ENCODE results near the gene GNLY. TPM values are rescaled to one million over a fixed set of nuclear protein-coding genes. Genes with fewer than 3 reads are reported as not detected.

GNLY gene
- total and polyA plus RNA-seq, 2 donors (not counting 3 experiments of a cell fraction or from before 2014, with no cell fraction given), result not detected

- CTCF ChIA-PET, result interaction anchor here (1.1 to 5.2 kb wide), 9 partner anchors 8 to 99 kb away, joined by 3 to 27 read pairs (median 6); no protein-coding TSS in a partner anchor
- DNase-seq (ENCODE audit: low read depth, low spot score), result no peak
- FAIRE-seq, result peak; percentile 24
- peaks cover 33% of the 10 kb centered on the region for H3K4me1 ChIP-seq (ENCODE audit: control insufficient read depth, extremely low read depth, insufficient read depth, low read length)
- H3K36me3 ChIP-seq (ENCODE audit: control insufficient read depth in 2 of 2, extremely low read depth in 1 of 2, insufficient read depth in 2 of 2, low read length in 2 of 2), result no peaks in the 10 kb centered on the region
- peak overlapping the region; percentile 100 for H3K27ac ChIP-seq (ENCODE audit: insufficient read depth, low read depth, low read length)
- POLR2A ChIA-PET, result no interaction called here
- H3K79me2 ChIP-seq (ENCODE audit: control insufficient read depth, insufficient read depth, low read length), result no peaks in the 10 kb centered on the region
- H3K9me1 ChIP-seq (replicated peaks; ENCODE audit: control insufficient read depth, extremely low read depth, insufficient read depth, low read length), result no peaks in the 10 kb centered on the region
- no peaks in the 10 kb centered on the region for H4K20me1 ChIP-seq (replicated peaks; ENCODE audit: control insufficient read depth, extremely low read depth, insufficient read depth, low read length)
- intact Hi-C loops (cut with micrococcal nuclease), result no loop called here
- H3K4me3 ChIP-seq (replicated peaks in 1 of 3; ENCODE audit: insufficient read depth in 1 of 3, low read depth in 1 of 3, low read length in 3 of 3), result no peak overlapping the region
- no peak for TF ChIP-seq POLR2AphosphoS5 (IDR thresholded peaks at IDR 0.05; ENCODE audit: insufficient read depth, low read depth, low read length)
- TF ChIP-seq MAX (IDR thresholded peaks at IDR 0.05; ENCODE audit: insufficient read depth, insufficient read length), result no peak
- no peak for TF ChIP-seq POLR2A (IDR thresholded peaks at IDR 0.05; ENCODE audit: low read depth, low read length)
- TF ChIP-seq MYC (IDR thresholded peaks at IDR 0.05; ENCODE audit: low read depth, low read length), result no peak
- no peak for TF ChIP-seq JUN (IDR thresholded peaks at IDR 0.05; ENCODE audit: borderline replicate concordance, insufficient read depth, insufficient read length, low read depth)
- no peak for TF ChIP-seq GATA2 (IDR thresholded peaks at IDR 0.05; ENCODE audit: insufficient read depth, insufficient read length, low read depth, low read length)
- no peak for TF ChIP-seq FOS (IDR thresholded peaks at IDR 0.05; ENCODE audit: borderline replicate concordance, insufficient read depth, low read length)
- no peak for TF ChIP-seq CTCF (IDR thresholded peaks at IDR 0.05; ENCODE audit: extremely low read depth in 1 of 2, insufficient read depth in 1 of 2, low read depth in 1 of 2, low read length in 2 of 2)
- TF ChIP-seq EZH2 (IDR thresholded peaks at IDR 0.05; ENCODE audit: borderline replicate concordance, low read depth, low read length, severe bottlenecking), result no peak
- no peaks in the 10 kb centered on the region for H3K9me3 ChIP-seq (replicated peaks; ENCODE audit: control insufficient read depth, insufficient read depth, low read length)
- H3K4me2 ChIP-seq (ENCODE audit: insufficient read depth, low read length), result no peak overlapping the region
- dilution Hi-C loops (cut with MboI; ENCODE audit: extremely low pct_ligation_motif_present, low sequenced_read_pairs), result no loop called here
- H3K27me3 ChIP-seq (ENCODE audit: control insufficient read depth in 2 of 2, insufficient read depth in 2 of 2, low read length in 2 of 2), result no peaks in the 10 kb centered on the region
- H3K9ac ChIP-seq (replicated peaks; ENCODE audit: extremely low read depth, insufficient read depth, low read length), result no peak overlapping the region
- no TSS peak for BruUV-seq (replicated peaks)
- H2AFZ ChIP-seq (ENCODE audit: low read depth, low read length), result no peak overlapping the region
Measured at GRCh38 chr2:85736456-85737355, 42.5 kb downstream of the GNLY start.

Data from endothelial cell of umbilical vein (primary cell).